ENCODE measurements around the gene IFT27.

IFT27 gene

DNA sequence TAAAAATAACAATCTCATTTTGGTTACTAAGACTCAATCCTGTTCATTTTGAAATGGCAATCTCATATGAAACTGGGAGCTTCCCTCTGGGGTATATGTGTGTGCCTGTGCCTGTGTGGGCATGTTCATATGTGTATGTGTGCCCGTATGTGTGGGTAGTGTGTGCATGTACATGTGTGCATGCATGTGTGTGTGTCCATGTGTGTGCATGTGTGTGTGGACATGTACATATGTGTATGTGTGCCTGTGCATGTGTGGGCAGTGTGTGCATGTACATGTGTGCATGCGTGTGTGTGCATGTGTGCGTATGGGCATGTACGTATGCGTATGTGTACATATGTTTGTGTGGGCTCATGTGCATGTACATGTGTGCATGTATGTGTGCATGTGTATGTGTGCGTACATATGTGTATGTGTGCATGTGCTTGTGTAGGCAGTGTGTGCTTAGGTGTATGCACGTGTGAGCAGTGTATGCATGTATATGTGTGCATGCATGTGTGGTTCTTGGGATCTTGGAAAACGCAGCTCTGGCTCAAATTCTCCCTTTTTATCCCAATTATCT is 47.9 kb downstream of the IFT27 start:
- DNase-seq (ENCODE audit: low read depth in 2 of 3, low spot score in 1 of 3): no peak

GRCh38 chr22:36727110-36727509 is 48.8 kb downstream of the IFT27 start:
- DNase-seq (ENCODE audit: low read depth in 2 of 3, low spot score in 1 of 3): no peak

- DNase-seq (ENCODE audit: low read depth in 2 of 3, low spot score in 1 of 3): no peak
Measured at GRCh38 chr22:36726007-36726380, 49.9 kb downstream of the IFT27 start.

- DNase-seq (ENCODE audit: low read depth in 2 of 3, low spot score in 1 of 3): no peak
Measured at GRCh38 chr22:36725366-36726006, 50.4 kb downstream of the IFT27 start.

- DNase-seq (ENCODE audit: low read depth in 2 of 3, low spot score in 1 of 3): no peak
Measured at GRCh38 chr22:36724836-36725235, 51.1 kb downstream of the IFT27 start.

DNA sequence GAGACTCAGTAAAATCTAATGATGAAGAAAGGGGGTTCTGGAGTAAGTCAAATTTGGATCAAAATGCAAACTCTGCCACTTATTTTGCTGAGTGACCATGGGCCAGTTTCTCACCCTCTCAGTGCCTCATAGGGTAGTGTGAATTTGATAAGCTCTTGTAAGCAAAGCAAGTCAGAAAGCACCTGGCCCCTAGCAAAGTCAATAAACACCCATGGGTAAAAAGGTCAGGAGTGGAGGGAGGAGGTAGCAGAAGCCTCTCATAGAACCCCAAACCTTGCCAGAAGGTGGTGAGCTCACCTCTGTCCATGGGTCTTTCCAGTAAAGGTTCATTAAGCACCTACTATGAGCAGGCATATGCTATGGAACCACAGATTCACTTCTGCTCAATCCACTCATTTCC is 53.9 kb downstream of the IFT27 start:
- no peak for DNase-seq (ENCODE audit: low read depth in 2 of 3, low spot score in 1 of 3)

DNA sequence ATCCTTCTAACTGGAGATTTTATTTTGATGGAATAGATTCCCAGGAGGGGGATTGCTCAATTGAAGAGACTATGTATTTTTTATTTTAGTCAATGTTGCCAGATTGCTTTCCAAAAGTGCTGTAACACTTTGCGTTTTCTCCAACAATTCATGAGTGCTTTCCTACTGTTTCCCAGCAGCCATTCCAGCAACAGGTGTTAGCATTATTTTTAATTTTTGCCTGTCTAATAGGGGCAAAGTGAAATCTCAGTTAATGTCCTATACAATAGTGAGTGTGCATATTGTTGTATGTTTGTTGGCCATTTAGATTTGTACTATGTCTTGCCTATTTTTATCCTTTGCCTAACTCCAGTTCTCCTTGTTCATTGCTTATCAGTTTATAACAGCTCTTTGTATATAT is 60.3 kb downstream of the IFT27 start:
- DNase-seq (ENCODE audit: low read depth in 2 of 3, low spot score in 1 of 3): no peak

- no peak for DNase-seq (ENCODE audit: low read depth in 2 of 3, low spot score in 1 of 3)
Measured at GRCh38 chr22:36714110-36714509, 61.8 kb downstream of the IFT27 start.

DNA sequence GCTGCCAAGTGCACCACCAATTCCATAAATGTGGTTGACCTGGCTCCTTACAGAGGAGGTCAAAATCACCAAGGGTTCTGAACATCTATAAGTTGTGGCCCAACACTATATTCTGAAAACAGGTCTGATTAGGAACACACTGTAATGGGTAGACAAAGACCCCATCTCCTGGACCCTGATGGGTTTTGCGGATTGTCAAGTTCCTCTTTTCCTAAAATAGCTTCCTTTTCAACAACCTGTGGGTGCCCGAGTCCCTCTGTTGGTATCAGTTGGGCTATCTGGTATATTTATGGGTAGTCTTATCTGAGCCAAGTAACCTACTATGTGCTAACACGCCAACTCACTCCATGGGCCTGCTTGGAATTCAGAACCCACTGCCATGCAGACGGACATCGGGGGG is 62.5 kb downstream of the IFT27 start:
- no peak for DNase-seq (ENCODE audit: low read depth in 2 of 3, low spot score in 1 of 3)

All from stimulated activated CD4-positive, alpha-beta T cell treated with anti-CD3 and anti-CD28 coated beads, Interleukin-12 subunit alpha, Interleukin-12 subunit beta, amount 100 ng/mL, for 48 hours (primary cell).